ENCODE results near the gene ZPBP.

DNA sequence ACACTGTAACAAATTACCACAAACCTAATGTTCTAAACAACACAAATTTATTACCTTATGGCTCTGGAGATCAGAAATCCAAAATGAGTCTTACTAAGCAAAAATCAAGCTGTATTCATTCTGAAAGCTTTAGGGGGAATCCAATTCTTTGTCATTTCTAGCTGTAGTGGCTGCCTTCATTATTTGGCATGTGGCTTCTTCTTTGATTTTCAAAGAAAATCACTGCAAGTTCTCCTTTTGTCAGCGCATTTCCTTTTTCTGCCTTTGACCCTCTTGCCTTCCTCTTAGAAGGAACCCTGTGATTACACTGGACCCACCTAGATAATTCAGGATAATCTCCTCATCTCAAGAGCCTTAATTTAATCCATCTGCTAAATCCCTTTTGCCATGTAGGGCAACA lies 36.9 kb downstream of the ZPBP start:
- TF ChIP-seq POLR2A (IDR thresholded peaks at IDR 0.05) (no peak), CTCF (IDR thresholded peaks at IDR 0.05) (no peak)
